ENCODE measurements around the gene HELZ2.
A peak's percentile ranks its signal among the peaks of the same experiment; 100 is the strongest.
"Not testable (repeated sequence)": the region's sequence is repeated elsewhere in the genome, so short reads cannot be mapped to it uniquely, and the experiment has no call there.

The HELZ2 gene

GRCh38 chr20:63610581-63611435 lies 36.8 kb upstream of the HELZ2 start:
- Mint-ChIP-seq H3K27me3 (no peaks in the 10 kb centered on the region), H3K36me3 (ENCODE audit: low read depth) (peaks cover 13% of the 10 kb centered on the region), H3K4me1 (peaks cover 6% of the 10 kb centered on the region), H3K4me3 (no peak overlapping the region), H3K27ac (no peak overlapping the region), H3K9me3 (no peaks in the 10 kb centered on the region)
- DNase-seq, result no peak
- no peak for ATAC-seq

GRCh38 chr20:63606686-63607085 lies 32.6 kb upstream of the HELZ2 start:
- DNase-seq (no peak), ATAC-seq (no peak)
- no peaks in the 10 kb centered on the region for H3K9me3 Mint-ChIP-seq
- no peaks in the 10 kb centered on the region for H3K27me3 Mint-ChIP-seq
- no peak overlapping the region for H3K27ac Mint-ChIP-seq
- H3K4me1 Mint-ChIP-seq, result peaks cover 4% of the 10 kb centered on the region
- H3K4me3 Mint-ChIP-seq, result no peak overlapping the region
- H3K36me3 Mint-ChIP-seq (ENCODE audit: low read depth), result peaks cover 19% of the 10 kb centered on the region

DNA sequence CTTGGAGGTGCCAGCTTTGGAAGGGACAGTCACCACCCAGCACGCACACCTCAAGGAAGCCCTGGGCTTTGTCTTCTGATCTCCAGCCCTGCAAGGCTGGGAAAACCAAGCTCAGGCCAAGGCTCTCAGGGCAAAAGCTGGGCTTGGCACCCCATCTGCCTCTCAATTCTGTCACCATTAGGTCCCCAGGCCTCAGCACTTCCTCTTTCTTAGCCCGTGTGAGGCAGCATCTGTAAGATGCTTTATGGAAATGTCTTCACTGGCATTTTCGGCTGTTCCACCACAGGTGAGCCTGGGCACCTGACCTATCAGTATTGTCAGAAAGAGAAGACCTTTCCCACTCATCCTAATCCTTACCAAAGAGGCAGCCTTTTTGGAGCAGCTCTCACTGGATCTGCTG lies 28.3 kb upstream of the HELZ2 start:
- H3K36me3 Mint-ChIP-seq (ENCODE audit: low read depth), result peaks cover 29% of the 10 kb centered on the region
- DNase-seq (no peak), ATAC-seq (no peak)

GRCh38 chr20:63601679-63602078 lies 27.6 kb upstream of the HELZ2 start:
- peaks cover 29% of the 10 kb centered on the region for H3K36me3 Mint-ChIP-seq (ENCODE audit: low read depth)
- not testable (repeated sequence) for H3K27ac Mint-ChIP-seq, H3K4me1 Mint-ChIP-seq, H3K27me3 Mint-ChIP-seq, H3K9me3 Mint-ChIP-seq, ATAC-seq, H3K4me3 Mint-ChIP-seq
- peak; percentile 12 for DNase-seq

More for the DNA sequence above, 28.3 kb upstream of the HELZ2 start:
- H3K27me3 Mint-ChIP-seq, result no peaks in the 10 kb centered on the region
- H3K27ac Mint-ChIP-seq, result no peak overlapping the region
- H3K4me1 Mint-ChIP-seq, result peaks cover 4% of the 10 kb centered on the region
- H3K4me3 Mint-ChIP-seq, result no peak overlapping the region
- no peaks in the 10 kb centered on the region for H3K9me3 Mint-ChIP-seq

DNA sequence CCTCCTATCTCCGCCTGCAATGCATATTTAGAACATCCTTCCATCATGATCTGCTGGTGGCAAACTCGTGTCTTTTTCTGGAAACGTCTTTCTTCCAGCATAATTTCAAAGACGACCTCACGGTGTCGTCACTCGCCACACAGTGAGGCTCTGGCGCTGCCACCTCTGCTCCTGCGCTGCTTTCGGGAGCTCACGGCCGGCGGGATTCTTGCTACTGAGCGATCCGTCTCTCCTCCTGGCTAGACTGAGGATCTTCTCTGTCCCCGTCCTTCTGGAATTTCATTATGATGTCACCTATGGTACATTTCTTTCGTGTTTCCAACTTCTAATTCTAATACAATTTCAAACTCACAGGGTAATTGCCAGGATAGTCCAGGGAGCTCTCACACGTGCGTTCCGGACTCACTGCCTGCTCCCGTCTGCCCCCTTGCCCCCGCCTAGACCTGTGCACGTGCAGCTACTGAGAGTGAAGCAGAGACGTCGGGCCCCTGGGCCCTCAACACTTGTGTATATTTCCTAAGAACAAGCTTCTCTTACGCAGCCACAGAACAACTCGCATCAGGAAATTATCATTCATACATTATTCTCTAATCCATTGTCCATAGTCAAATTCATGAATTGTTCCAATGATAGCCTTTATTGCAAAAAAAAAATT lies 25.5 kb upstream of the HELZ2 start:
- no peaks in the 10 kb centered on the region for H3K4me1 Mint-ChIP-seq
- DNase-seq (no peak), ATAC-seq (no peak)
- no peaks in the 10 kb centered on the region for H3K9me3 Mint-ChIP-seq
- H3K27ac Mint-ChIP-seq, result no peak overlapping the region
- H3K4me3 Mint-ChIP-seq, result no peak overlapping the region
- peaks cover 32% of the 10 kb centered on the region for H3K36me3 Mint-ChIP-seq (ENCODE audit: low read depth)
- no peaks in the 10 kb centered on the region for H3K27me3 Mint-ChIP-seq

GRCh38 chr20:63598479-63599395 lies 24.7 kb upstream of the HELZ2 start:
- no peaks in the 10 kb centered on the region for H3K9me3 Mint-ChIP-seq
- peaks cover 28% of the 10 kb centered on the region for H3K36me3 Mint-ChIP-seq (ENCODE audit: low read depth)
- no peak overlapping the region for H3K4me3 Mint-ChIP-seq
- H3K27me3 Mint-ChIP-seq, result no peaks in the 10 kb centered on the region
- no peak for DNase-seq
- no peak overlapping the region for H3K27ac Mint-ChIP-seq
- no peaks in the 10 kb centered on the region for H3K4me1 Mint-ChIP-seq
- no peak for ATAC-seq

DNA sequence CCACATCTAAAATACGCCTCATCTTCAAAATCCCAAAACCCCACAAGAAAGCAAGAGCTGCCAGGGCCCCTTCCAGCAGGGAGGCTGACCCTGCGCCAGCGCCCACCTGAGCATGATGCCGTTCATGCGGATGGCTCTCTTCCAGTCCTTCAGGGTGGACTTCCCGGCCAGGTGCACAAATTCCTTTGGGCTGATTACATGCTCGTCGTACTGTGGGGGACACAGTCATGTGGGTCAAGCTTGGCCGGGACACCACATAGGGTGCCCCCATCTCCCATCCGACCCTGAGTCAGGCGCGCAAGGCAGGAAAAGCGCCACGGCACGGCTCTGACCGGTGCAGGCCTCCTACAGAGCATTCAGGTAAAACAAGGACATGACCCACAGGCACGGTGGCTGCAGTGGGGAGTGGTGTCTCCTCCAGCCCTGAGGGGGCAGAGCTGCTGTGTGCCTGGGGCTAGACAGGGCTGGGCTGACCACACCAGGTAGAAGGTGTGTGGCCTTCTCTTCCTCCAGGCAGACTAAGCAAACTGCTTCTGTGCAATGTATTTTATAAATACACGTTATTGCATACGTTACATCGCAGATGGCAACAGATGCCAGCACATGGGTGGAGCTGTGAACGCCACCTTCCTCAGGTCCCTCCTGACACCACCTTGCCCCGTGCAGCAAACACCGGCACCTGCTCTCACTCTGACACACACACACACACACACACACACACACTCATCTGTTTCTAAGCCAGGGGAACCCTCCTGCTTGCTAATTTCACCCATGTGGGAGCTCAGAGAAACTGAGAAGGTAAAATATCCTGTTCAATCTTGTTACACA lies 23.8 kb upstream of the HELZ2 start:
- H3K9me3 Mint-ChIP-seq, result no peaks in the 10 kb centered on the region
- ATAC-seq (no peak), DNase-seq (no peak)
- no peak overlapping the region for H3K4me3 Mint-ChIP-seq
- H3K36me3 Mint-ChIP-seq (ENCODE audit: low read depth), result peaks cover 30% of the 10 kb centered on the region
- H3K27me3 Mint-ChIP-seq, result no peaks in the 10 kb centered on the region
- H3K27ac Mint-ChIP-seq, result no peak overlapping the region
- no peaks in the 10 kb centered on the region for H3K4me1 Mint-ChIP-seq

DNA sequence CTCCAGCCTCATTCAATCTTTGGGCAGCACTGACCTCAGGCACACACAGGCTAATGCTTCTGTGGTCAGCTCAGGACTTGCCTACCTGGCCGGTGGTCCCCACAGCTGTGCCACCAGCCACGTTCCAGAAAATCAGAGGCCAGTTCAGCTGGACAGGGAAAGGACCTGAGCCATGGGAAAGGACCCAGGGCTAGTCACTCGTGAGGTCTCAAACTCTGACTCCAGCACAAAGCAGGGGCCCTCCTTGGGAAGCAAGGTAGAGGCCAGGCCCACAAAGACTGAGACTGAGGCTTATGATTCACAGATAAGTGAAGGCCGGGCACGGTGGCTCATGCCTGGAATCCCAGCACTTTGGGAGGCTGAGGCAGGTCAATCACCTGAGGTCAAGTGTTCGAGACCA lies 22.4 kb upstream of the HELZ2 start:
- Mint-ChIP-seq H3K27me3 (no peaks in the 10 kb centered on the region), H3K36me3 (ENCODE audit: low read depth) (peaks cover 22% of the 10 kb centered on the region), H3K4me3 (no peak overlapping the region), H3K27ac (no peak overlapping the region), H3K4me1 (no peaks in the 10 kb centered on the region), H3K9me3 (no peaks in the 10 kb centered on the region)
- ATAC-seq (no peak), DNase-seq (no peak)

DNA sequence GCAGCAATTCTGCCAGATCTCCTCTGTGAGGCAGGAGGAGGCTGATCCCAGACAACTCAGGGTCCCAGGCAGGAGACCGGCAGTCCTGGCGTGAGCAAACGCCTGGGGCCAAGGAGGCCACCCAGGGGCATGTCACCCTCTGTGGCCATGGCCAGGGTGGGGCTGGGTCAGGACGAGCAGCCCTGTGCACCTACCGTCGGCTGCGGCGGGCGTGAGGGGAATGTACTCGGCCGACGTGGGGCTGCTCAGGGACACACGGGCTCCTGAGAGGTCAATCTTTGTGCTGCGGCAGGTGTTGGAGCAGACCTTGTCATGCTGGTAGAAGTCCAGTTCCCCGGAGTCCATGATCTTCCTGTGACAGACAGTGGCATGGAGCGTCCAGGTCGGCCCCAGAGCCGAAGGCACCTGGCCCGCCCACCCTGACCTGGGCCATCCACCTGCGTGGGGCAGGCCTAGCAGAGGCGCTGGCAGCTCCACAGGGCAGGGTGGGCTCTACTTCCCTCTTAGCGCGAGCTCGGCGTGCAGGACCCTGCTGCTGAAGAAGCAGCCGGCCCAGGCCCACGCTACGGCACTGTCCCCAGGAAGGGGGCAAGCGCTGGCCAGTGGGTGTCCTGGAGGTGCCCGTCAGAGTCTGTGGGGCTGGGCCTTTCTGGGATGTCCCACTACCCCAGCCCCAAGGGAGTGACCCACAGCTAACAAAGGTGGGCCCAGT lies 21.5 kb upstream of the HELZ2 start:
- H3K4me3 Mint-ChIP-seq, result no peak overlapping the region
- no peaks in the 10 kb centered on the region for H3K4me1 Mint-ChIP-seq
- H3K27ac Mint-ChIP-seq, result no peak overlapping the region
- DNase-seq (no peak), ATAC-seq (no peak)
- H3K36me3 Mint-ChIP-seq (ENCODE audit: low read depth), result peaks cover 24% of the 10 kb centered on the region
- H3K27me3 Mint-ChIP-seq, result no peaks in the 10 kb centered on the region
- no peaks in the 10 kb centered on the region for H3K9me3 Mint-ChIP-seq

DNA sequence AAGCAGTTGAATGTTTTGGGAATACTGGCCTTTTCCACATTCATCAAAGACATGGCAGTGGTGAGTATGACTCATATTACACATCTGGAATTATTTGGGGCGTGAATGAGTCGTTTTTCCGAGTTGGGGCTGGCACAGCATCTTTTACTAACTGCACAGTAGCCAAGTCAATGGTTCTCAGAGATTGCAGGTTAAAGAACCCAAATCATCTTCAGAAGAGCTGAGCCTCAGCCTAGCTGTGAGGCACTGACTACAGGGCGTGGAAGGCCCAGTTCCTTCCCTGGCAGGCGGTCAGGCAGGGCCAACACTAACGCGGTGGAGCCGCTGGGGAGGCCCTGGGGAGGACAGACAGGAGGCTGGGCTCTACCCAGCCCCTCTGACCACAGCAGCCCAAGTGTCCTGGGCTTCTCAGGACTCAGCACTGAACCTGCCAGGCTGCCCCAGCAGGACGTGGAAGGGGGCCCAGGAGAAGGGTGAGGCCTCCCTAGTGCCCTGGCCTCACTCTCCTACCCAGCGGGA lies 20.1 kb upstream of the HELZ2 start:
- Mint-ChIP-seq H3K9me3 (no peaks in the 10 kb centered on the region), H3K4me3 (no peak overlapping the region), H3K27me3 (no peaks in the 10 kb centered on the region), H3K4me1 (no peaks in the 10 kb centered on the region), H3K36me3 (ENCODE audit: low read depth) (peaks cover 26% of the 10 kb centered on the region), H3K27ac (no peak overlapping the region)
- DNase-seq (no peak), ATAC-seq (no peak)

- Mint-ChIP-seq H3K27me3 (no peaks in the 10 kb centered on the region), H3K9me3 (no peaks in the 10 kb centered on the region), H3K4me3 (no peak overlapping the region), H3K27ac (no peak overlapping the region), H3K4me1 (peaks cover 7% of the 10 kb centered on the region), H3K36me3 (ENCODE audit: low read depth) (peaks cover 24% of the 10 kb centered on the region)
- DNase-seq (no peak), ATAC-seq (no peak)
Observed at GRCh38 chr20:63592661-63593060, 18.6 kb upstream of the HELZ2 start.

DNA sequence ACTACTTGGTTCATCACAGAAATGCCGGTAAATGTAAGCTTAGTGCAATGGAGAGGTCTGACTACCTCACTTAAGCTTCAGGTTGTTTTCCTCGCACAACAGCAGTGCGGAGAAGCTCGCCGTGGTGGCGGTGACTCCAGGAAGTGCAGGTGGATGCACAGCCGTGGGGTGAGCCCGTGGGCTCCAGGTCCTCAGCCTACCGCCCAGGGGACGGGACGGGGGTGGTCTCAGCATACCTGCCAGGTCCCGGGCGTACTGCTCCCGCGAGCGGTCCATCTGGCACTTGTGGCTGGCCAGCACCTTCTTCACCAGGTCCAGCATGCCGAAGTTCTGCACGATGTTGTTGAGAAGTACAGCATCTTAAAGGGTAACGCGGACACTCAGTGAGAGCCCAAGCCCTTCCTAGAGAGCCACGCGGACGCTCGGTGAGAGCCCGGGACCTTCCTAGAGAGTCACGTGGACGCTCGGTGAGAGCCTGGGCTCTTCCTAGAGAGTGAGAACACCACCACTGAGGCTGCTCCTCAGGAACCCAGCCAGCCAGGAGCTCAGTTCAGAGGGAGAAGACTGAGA lies 17.8 kb upstream of the HELZ2 start:
- Mint-ChIP-seq H3K27ac (no peak overlapping the region), H3K4me3 (no peak overlapping the region), H3K9me3 (no peaks in the 10 kb centered on the region), H3K36me3 (ENCODE audit: low read depth) (peaks cover 24% of the 10 kb centered on the region), H3K4me1 (peaks cover 11% of the 10 kb centered on the region), H3K27me3 (no peaks in the 10 kb centered on the region)
- DNase-seq (no peak), ATAC-seq (no peak)

DNA sequence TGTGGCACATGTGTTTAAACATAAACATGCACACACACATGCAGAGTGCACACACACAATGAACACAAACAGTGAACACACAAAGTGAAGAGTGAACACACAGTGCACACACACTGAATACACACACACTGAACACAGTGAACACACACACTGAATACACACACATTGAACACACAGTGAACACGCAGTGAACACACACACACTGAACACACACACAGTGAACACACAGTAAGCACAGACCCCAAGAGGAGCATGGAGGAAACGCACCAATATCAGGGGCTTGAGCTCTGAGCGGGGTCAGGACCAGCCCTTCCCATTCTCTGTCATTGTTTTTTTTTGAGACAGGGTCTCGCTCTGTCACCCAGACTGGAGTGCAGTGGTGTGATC lies 17.1 kb upstream of the HELZ2 start:
- no peak overlapping the region for H3K27ac Mint-ChIP-seq
- H3K9me3 Mint-ChIP-seq, result no peaks in the 10 kb centered on the region
- H3K36me3 Mint-ChIP-seq (ENCODE audit: low read depth), result peaks cover 24% of the 10 kb centered on the region
- peaks cover 11% of the 10 kb centered on the region for H3K4me1 Mint-ChIP-seq
- H3K27me3 Mint-ChIP-seq, result no peaks in the 10 kb centered on the region
- H3K4me3 Mint-ChIP-seq, result no peak overlapping the region
- no peak for DNase-seq
- no peak for ATAC-seq

Data from activated naive CD8-positive, alpha-beta T cell treated with anti-CD3 and anti-CD28 coated beads, Interleukin-2, amount 50 U/mL, for 24 hours (primary cell).